ENCODE measurements around the gene OR2H2. TPM values are rescaled to one million over a fixed set of nuclear protein-coding genes. Genes with fewer than 3 reads are reported as not detected.

The OR2H2 gene
- total and polyA plus RNA-seq, 5 donors from 2014 or later = not detected

DNA sequence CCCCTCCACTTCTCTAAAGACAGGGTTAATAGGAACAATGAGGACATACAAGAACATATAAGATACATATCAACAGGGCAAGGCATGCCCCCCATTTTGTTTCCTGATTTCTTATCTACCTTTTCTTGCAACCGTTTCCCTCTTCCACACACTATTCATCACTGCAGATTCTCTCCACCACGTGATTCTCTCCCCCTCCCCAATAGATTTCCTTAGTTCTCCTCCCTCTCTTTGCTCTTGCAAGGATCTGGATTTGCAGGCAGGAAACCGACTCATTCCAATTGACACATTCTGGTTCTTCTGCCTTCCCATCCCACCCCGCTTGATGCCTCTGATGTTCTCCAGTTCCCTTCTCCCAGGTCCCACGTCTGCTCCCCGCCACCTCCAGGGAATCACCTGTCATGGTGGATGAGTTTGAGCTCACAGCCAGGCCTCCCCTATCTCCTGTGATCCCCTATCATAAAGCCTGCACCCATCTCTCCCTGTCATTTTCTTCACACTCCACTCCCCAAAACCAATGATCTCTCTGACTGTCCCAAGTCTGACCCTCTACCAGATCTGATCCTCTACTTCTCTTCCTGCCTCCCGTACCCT, 40.5 kb downstream of the OR2H2 start:
- DNase-seq (no peak), ATAC-seq (ENCODE audit: low read depth in 2 of 2) (no peak)
- Histone ChIP-seq H3K4me1 (ENCODE audit: control insufficient read depth, insufficient read depth, low read length, poor library complexity, severe bottlenecking) (peaks cover 15% of the 10 kb centered on the region), H3K36me3 (ENCODE audit: control insufficient read depth, insufficient read depth, low read length) (peaks cover 8% of the 10 kb centered on the region), H3K9me3 (ENCODE audit: control insufficient read depth in 2 of 2, low read length in 2 of 2) (no peaks in the 10 kb centered on the region), H3K27ac (ENCODE audit: insufficient read depth, low read length, poor library complexity, severe bottlenecking) (no peak overlapping the region), H3K4me3 (ENCODE audit: low read depth, low read length) (no peak overlapping the region), H3K27me3 (ENCODE audit: control insufficient read depth, insufficient read depth, low read length) (no peaks in the 10 kb centered on the region)
- H3K27ac Mint-ChIP-seq = peak overlapping the region; percentile 21 to 82 (median 27)
- no peaks in the 10 kb centered on the region for H3K9me3 Mint-ChIP-seq
- peak overlapping the region in 2 of 4 donors; percentile 5 to 25 for H3K4me3 Mint-ChIP-seq
- H3K27me3 Mint-ChIP-seq = peaks cover 8% of the 10 kb centered on the region
- peaks cover 12% of the 10 kb centered on the region for H3K36me3 Mint-ChIP-seq
- H3K4me1 Mint-ChIP-seq = peaks cover 11 to 30% (median 14%) of the 10 kb centered on the region in 4 donors

DNA sequence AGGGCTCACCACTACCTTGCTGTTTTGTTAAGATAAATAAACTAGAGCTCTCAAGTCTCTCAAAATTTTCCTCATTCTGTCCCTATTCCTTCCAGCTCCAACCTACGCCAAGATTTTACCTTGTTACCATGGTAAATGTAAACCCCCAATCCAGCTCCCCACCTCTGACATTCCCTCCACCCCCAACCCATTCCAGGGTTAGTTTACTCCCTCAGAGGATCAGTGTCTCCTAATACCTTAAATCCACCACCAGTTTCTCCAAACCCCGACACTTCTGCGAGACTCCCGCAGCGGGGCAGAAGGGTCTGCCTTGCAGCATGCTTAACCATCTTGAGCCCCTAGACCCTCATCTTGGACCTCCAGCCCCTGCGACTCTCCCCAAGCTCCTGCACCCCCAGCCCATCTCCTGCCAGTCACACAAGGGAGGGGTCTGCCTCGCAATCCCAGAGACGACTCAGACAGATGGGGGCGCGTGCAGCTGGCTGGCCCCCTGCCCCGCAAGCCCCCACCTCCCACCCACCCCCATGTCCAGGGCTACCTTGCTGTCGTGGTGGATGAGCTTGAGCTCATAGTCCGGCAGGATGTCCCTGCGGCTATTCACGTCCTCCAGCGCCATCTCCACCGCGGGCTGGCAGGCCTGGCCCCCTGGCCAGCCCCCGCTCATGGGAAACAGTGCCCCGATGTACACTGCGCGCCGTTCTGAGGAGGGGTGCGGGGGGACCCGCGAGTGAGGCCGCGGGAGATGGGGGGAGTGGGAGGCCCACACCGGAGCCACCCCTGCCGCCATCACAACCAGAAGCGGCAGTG, 42.2 kb downstream of the OR2H2 start:
- H3K36me3 Mint-ChIP-seq = no peaks in the 10 kb centered on the region
- H3K27me3 ChIP-seq (ENCODE audit: control insufficient read depth, insufficient read depth, low read length) = no peaks in the 10 kb centered on the region
- no peak overlapping the region for H3K4me3 ChIP-seq (ENCODE audit: low read depth, low read length)
- peaks cover 4% of the 10 kb centered on the region for H3K36me3 ChIP-seq (ENCODE audit: control insufficient read depth, insufficient read depth, low read length)
- H3K27me3 Mint-ChIP-seq = peaks cover 16% of the 10 kb centered on the region
- DNase-seq (peak in 1 of 3 donors; percentile 9), ATAC-seq (ENCODE audit: low read depth in 2 of 2) (no peak)
- peaks cover 17 to 47% (median 30%) of the 10 kb centered on the region in 4 donors for H3K4me1 Mint-ChIP-seq
- H3K9me3 Mint-ChIP-seq = no peaks in the 10 kb centered on the region
- no peaks in the 10 kb centered on the region for H3K9me3 ChIP-seq (ENCODE audit: control insufficient read depth in 2 of 2, low read length in 2 of 2)
- H3K27ac Mint-ChIP-seq = peak overlapping the region; percentile 43 to 86 (median 80)
- peak overlapping the region; percentile 70 to 83 (median 78) for H3K4me3 Mint-ChIP-seq
- peak overlapping the region; percentile 53 for H3K27ac ChIP-seq (ENCODE audit: insufficient read depth, low read length, poor library complexity, severe bottlenecking)
- peaks cover 28% of the 10 kb centered on the region for H3K4me1 ChIP-seq (ENCODE audit: control insufficient read depth, insufficient read depth, low read length, poor library complexity, severe bottlenecking)

DNA sequence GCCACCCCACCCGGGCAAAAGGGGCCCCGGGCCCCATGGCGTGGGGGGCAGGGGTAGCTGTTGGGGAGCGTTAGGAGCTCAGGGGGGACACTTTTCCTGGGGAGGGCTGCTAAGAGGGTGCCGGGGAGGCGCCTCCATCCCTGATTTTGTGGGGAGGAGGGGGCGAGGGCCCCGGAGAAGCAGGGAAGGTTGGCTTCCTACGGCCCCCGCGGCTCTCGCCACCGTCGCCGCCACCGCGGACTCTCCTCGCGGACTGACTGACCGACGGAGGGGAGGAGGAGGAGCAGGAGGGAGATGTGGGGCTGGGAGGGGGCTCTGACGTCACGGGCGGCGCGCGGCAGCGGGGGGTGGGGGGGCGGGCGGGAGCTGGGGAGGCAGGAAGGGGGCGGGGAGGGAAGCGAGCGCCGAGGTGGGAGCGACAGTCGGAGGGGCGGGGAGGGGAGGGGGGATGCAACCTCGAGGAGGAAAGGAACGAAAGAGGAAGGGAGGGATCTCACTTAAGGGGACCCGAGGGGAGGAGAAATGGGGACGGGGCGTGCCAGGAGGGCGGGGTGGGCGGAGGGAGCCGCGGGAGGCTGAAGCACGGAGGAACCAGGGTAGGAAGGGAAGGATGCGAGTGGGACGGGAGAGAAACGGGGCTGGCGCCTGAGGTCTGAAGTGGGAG, 43.0 kb downstream of the OR2H2 start:
- H3K27me3 Mint-ChIP-seq = peaks cover 16% of the 10 kb centered on the region

DNA sequence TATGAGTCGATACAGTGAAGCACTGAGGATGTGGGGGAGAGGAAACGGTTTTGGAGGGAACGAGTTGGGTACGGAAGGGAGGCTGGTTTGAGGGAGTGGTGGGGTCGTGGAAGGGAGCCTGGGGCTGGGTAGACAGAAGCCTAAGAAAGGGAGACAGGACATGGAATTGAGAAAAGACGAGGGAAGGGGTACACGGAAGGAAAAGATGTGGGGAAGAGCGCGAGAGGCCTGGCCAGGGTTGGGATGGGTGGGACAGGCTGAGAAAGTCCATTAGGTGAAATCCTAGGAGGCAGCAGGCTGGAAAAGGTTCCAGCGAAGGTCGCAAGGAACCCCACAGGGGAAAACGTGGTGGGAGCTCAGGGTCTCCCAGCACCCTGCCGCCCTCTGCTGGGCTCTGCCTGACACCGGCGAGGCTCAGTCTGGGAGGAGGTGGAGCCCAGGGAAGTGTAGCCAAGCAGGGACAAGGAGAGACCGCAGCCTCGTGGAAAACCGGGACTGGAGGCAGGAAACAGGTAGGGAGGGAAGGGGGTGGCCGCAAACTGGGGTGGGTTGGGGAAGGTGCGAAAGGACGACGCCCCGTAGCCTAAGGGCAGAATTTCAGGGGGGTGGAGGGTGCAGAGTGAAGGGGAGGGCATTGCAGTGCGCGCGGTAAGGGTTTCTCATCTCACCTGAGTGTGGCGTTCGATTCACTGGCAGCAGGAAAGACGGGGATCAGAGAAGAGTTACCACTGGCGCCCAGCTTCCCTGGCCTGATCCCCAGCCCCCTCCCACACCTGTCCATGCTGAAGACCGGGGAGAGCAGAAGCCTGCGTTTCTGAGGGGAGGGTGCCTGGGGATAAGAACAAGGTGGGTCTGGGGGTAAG, 43.7 kb downstream of the OR2H2 start:
- Mint-ChIP-seq H3K4me3 (peak overlapping the region; percentile 80 to 95 (median 92)), H3K27ac (peak overlapping the region; percentile 21 to 91 (median 67)), H3K36me3 (no peaks in the 10 kb centered on the region), H3K27me3 (peaks cover 16% of the 10 kb centered on the region), H3K9me3 (no peaks in the 10 kb centered on the region), H3K4me1 (peaks cover 20 to 53% (median 35%) of the 10 kb centered on the region in 4 donors)
- ATAC-seq (ENCODE audit: low read depth in 2 of 2) (peak; percentile 40 to 61), DNase-seq (peak; percentile 24 to 44 (median 38))
- Histone ChIP-seq H3K36me3 (ENCODE audit: control insufficient read depth, insufficient read depth, low read length) (no peaks in the 10 kb centered on the region), H3K4me1 (ENCODE audit: control insufficient read depth, insufficient read depth, low read length, poor library complexity, severe bottlenecking) (peaks cover 43% of the 10 kb centered on the region), H3K27ac (ENCODE audit: insufficient read depth, low read length, poor library complexity, severe bottlenecking) (peak overlapping the region; percentile 45), H3K27me3 (ENCODE audit: control insufficient read depth, insufficient read depth, low read length) (no peaks in the 10 kb centered on the region), H3K9me3 (ENCODE audit: control insufficient read depth in 2 of 2, low read length in 2 of 2) (no peaks in the 10 kb centered on the region), H3K4me3 (ENCODE audit: low read depth, low read length) (peak overlapping the region; percentile 72)

More for the DNA sequence above, 43.0 kb downstream of the OR2H2 start:
- Histone ChIP-seq H3K36me3 (ENCODE audit: control insufficient read depth, insufficient read depth, low read length) (no peaks in the 10 kb centered on the region), H3K4me1 (ENCODE audit: control insufficient read depth, insufficient read depth, low read length, poor library complexity, severe bottlenecking) (peaks cover 36% of the 10 kb centered on the region), H3K27me3 (ENCODE audit: control insufficient read depth, insufficient read depth, low read length) (no peaks in the 10 kb centered on the region), H3K4me3 (ENCODE audit: low read depth, low read length) (peak overlapping the region; percentile 72), H3K9me3 (ENCODE audit: control insufficient read depth in 2 of 2, low read length in 2 of 2) (no peaks in the 10 kb centered on the region), H3K27ac (ENCODE audit: insufficient read depth, low read length, poor library complexity, severe bottlenecking) (peak overlapping the region; percentile 53)
- Mint-ChIP-seq H3K9me3 (no peaks in the 10 kb centered on the region), H3K27ac (peak overlapping the region; percentile 21 to 91 (median 67)), H3K4me1 (peaks cover 17 to 48% (median 30%) of the 10 kb centered on the region in 4 donors), H3K36me3 (no peaks in the 10 kb centered on the region), H3K4me3 (peak overlapping the region; percentile 80 to 95 (median 92))
- ATAC-seq (ENCODE audit: low read depth in 2 of 2) (no peak), DNase-seq (peak; percentile 24 to 71 (median 37))

DNA sequence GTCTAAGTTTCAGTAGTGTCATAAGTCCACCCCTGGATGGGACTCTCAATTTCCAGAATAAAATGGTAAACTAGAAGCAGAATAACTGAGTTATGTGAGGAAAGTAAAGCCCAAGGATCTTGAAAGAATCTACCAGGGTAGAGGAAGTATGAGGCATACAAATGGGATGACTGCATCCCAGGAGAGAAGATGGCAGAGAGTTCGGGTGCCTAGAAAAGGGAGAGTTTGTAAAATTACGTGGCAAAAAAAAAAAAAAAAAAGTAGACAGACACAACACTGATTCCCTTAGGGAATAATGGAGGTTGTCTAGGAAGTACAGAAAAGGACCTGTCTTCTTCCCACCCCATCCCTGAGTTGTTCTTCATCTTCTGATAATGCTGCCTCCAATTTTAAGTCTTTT, 44.6 kb downstream of the OR2H2 start:
- ATAC-seq (ENCODE audit: low read depth in 2 of 2) = no peak
- peaks cover 21 to 62% (median 38%) of the 10 kb centered on the region in 4 donors for H3K4me1 Mint-ChIP-seq
- no peak for DNase-seq
- peaks cover 16% of the 10 kb centered on the region for H3K27me3 Mint-ChIP-seq
- H3K4me3 ChIP-seq (ENCODE audit: low read depth, low read length) = no peak overlapping the region
- H3K27ac Mint-ChIP-seq = no peak overlapping the region
- no peak overlapping the region for H3K27ac ChIP-seq (ENCODE audit: insufficient read depth, low read length, poor library complexity, severe bottlenecking)
- H3K36me3 Mint-ChIP-seq = no peaks in the 10 kb centered on the region
- H3K4me1 ChIP-seq (ENCODE audit: control insufficient read depth, insufficient read depth, low read length, poor library complexity, severe bottlenecking) = peaks cover 46% of the 10 kb centered on the region
- no peaks in the 10 kb centered on the region for H3K27me3 ChIP-seq (ENCODE audit: control insufficient read depth, insufficient read depth, low read length)
- H3K36me3 ChIP-seq (ENCODE audit: control insufficient read depth, insufficient read depth, low read length) = no peaks in the 10 kb centered on the region
- H3K9me3 Mint-ChIP-seq = no peaks in the 10 kb centered on the region
- H3K9me3 ChIP-seq (ENCODE audit: control insufficient read depth in 2 of 2, low read length in 2 of 2) = no peaks in the 10 kb centered on the region
- peak overlapping the region; percentile 80 to 94 (median 90) for H3K4me3 Mint-ChIP-seq

DNA sequence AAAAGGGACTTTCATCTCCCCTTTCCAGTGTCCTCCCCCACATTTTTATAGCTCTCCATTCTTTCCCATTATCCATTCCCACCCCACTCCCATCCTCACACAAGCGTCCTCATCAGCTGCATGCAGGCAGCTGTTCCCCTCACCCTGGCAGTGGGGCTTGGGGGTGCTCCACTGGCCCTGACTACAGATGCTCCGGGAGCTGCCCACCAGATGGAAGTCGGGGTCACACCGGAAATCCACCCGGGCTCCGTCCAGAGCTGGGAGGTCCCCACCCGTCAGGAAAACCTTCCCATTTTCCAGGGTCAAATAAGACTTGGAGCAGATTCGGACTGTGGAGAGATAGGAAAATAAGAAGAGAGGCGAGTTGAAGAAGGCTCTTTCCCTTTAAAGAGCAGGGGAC, 45.4 kb downstream of the OR2H2 start:
- Histone ChIP-seq H3K27ac (ENCODE audit: insufficient read depth, low read length, poor library complexity, severe bottlenecking) (no peak overlapping the region), H3K27me3 (ENCODE audit: control insufficient read depth, insufficient read depth, low read length) (no peaks in the 10 kb centered on the region), H3K36me3 (ENCODE audit: control insufficient read depth, insufficient read depth, low read length) (no peaks in the 10 kb centered on the region), H3K4me3 (ENCODE audit: low read depth, low read length) (no peak overlapping the region), H3K4me1 (ENCODE audit: control insufficient read depth, insufficient read depth, low read length, poor library complexity, severe bottlenecking) (peaks cover 46% of the 10 kb centered on the region), H3K9me3 (ENCODE audit: control insufficient read depth in 2 of 2, low read length in 2 of 2) (no peaks in the 10 kb centered on the region)
- no peaks in the 10 kb centered on the region for H3K36me3 Mint-ChIP-seq
- no peak for ATAC-seq (ENCODE audit: low read depth in 2 of 2)
- H3K4me3 Mint-ChIP-seq = peak overlapping the region; percentile 71 to 97 (median 88)
- H3K4me1 Mint-ChIP-seq = peaks cover 21 to 63% (median 38%) of the 10 kb centered on the region in 4 donors
- peaks cover 16% of the 10 kb centered on the region for H3K27me3 Mint-ChIP-seq
- no peak for DNase-seq
- no peaks in the 10 kb centered on the region for H3K9me3 Mint-ChIP-seq
- H3K27ac Mint-ChIP-seq = peak overlapping the region in 1 of 3 donors; percentile 75
